Mesenchymal stem cell (in vitro differentiated cells and primary cell): ENCODE data around the gene SLC25A21.

ENCODE experiments used
- DNase-seq: peaks from one replicate; pipeline ENCODE4 v3.0.0-alpha.2; 2013
- H2AFZ ChIP-seq: one replicate; pipeline ENCODE4 v1.6.1; 2013; ENCODE audit warnings: low read depth, mild to moderate bottlenecking, control low read depth, inconsistent platforms, low read length, moderate library complexity
- H2AK5ac ChIP-seq: 2 replicates; pipeline ENCODE4 v1.6.1; 2013; ENCODE audit warnings: low read length, moderate library complexity, mild to moderate bottlenecking, inconsistent platforms; ENCODE audit not compliant: severe bottlenecking
- H2BK120ac ChIP-seq: one replicate; pipeline ENCODE4 v1.6.1; 2013; ENCODE audit warnings: low read depth, mild to moderate bottlenecking, inconsistent platforms, low read length, moderate library complexity
- H2BK12ac ChIP-seq, 2 experiments: one replicate each; pipeline ENCODE4 v1.6.1; 2013; ENCODE audit warnings: inconsistent platforms in 2 of 2, low read length in 2 of 2, mild to moderate bottlenecking in 2 of 2, moderate library complexity in 2 of 2, control low read depth in 1 of 2
- H2BK15ac ChIP-seq: one replicate; pipeline ENCODE4 v1.6.1; 2013; ENCODE audit warnings: mild to moderate bottlenecking, low read depth, inconsistent platforms; ENCODE audit not compliant: poor library complexity, severe bottlenecking
- H2BK5ac ChIP-seq: 2 replicates; pipeline ENCODE4 v1.6.1; 2013; ENCODE audit warnings: low read depth, mild to moderate bottlenecking, low read length, control low read depth, inconsistent platforms; ENCODE audit not compliant: poor library complexity, severe bottlenecking
- H3K14ac ChIP-seq, 2 experiments: one replicate each; pipeline ENCODE4 v1.6.1; 2013; ENCODE audit warnings: inconsistent platforms in 2 of 2, low read length in 2 of 2, control low read depth in 1 of 2, mild to moderate bottlenecking in 1 of 2, moderate library complexity in 1 of 2
- H3K18ac ChIP-seq, 2 experiments: one replicate each; pipeline ENCODE4 v1.6.1; 2013; ENCODE audit warnings: inconsistent platforms in 2 of 2, low read length in 2 of 2, control low read depth in 1 of 2, low read depth in 1 of 2, mild to moderate bottlenecking in 1 of 2
- H3K23ac ChIP-seq, 2 experiments: one replicate each; pipeline ENCODE4 v1.6.1; 2013; ENCODE audit warnings: inconsistent platforms in 2 of 2, low read length in 2 of 2, mild to moderate bottlenecking in 2 of 2, moderate library complexity in 2 of 2, control low read depth in 1 of 2
- H3K27ac ChIP-seq: 2 replicates; pipeline ENCODE4 v1.5.1; 2013; ENCODE audit warnings: mild to moderate bottlenecking, moderate library complexity, low read length, control low read depth, inconsistent platforms; ENCODE audit not compliant: poor library complexity, severe bottlenecking
- H3K27me3 ChIP-seq, 2 experiments: 2 replicates each; pipeline versions ENCODE4 v1.6.1 to v1.7.0; 2013; ENCODE audit warnings: low read length in 2 of 2, mild to moderate bottlenecking in 2 of 2, moderate library complexity in 2 of 2, control low read depth in 1 of 2, inconsistent platforms in 1 of 2; ENCODE audit not compliant: control insufficient read depth in 1 of 2, insufficient read depth in 1 of 2
- H3K36me3 ChIP-seq, 2 experiments: 2 replicates each; pipeline versions ENCODE4 v1.6.1 to v1.7.0; 2013; ENCODE audit warnings: low read length in 2 of 2, control low read depth in 1 of 2, inconsistent platforms in 1 of 2, low read depth in 1 of 2, mild to moderate bottlenecking in 1 of 2; ENCODE audit not compliant: insufficient read depth in 2 of 2, control insufficient read depth in 1 of 2
- H3K4ac ChIP-seq, 2 experiments: one replicate each; pipeline ENCODE4 v1.6.1; 2013; ENCODE audit warnings: inconsistent platforms in 2 of 2, low read length in 2 of 2, mild to moderate bottlenecking in 2 of 2, moderate library complexity in 2 of 2, control low read depth in 1 of 2, low read depth in 1 of 2
- H3K4me1 ChIP-seq: 2 replicates; pipeline ENCODE4 v1.6.1; 2013; ENCODE audit warnings: low read depth, low read length, control low read depth; ENCODE audit not compliant: control insufficient read depth, insufficient read depth
- H3K4me2 ChIP-seq: 2 replicates; pipeline ENCODE4 v1.6.1; 2013; ENCODE audit warnings: low read length, mild to moderate bottlenecking, inconsistent platforms; ENCODE audit not compliant: poor library complexity, severe bottlenecking
- H3K4me3 ChIP-seq, 2 experiments: 2 replicates each; pipeline versions ENCODE4 v1.5.1 to v1.7.0; 2013; ENCODE audit warnings: low read length in 2 of 2, mild to moderate bottlenecking in 2 of 2, control low read depth in 1 of 2, low read depth in 1 of 2; ENCODE audit not compliant: insufficient read depth in 1 of 2
- H3K79me1 ChIP-seq: replicated peaks from 2 replicates; pipeline ENCODE4 v1.6.1; 2013; ENCODE audit warnings: mild to moderate bottlenecking, control low read depth, low read length, inconsistent platforms; ENCODE audit not compliant: poor library complexity, severe bottlenecking
- H3K9ac ChIP-seq: 2 replicates; pipeline ENCODE4 v1.7.0; 2013; ENCODE audit warnings: mild to moderate bottlenecking, low read length, moderate library complexity
- H3K9me3 ChIP-seq: 2 replicates; pipeline ENCODE4 v1.7.0; 2013; ENCODE audit warnings: mild to moderate bottlenecking, low read length; ENCODE audit not compliant: control insufficient read depth
- H4K8ac ChIP-seq: one replicate; pipeline ENCODE4 v1.6.1; 2013; ENCODE audit warnings: inconsistent platforms, mild to moderate bottlenecking, low read length, moderate library complexity
- H4K91ac ChIP-seq: one replicate; pipeline ENCODE4 v1.6.1; 2013; ENCODE audit warnings: mild to moderate bottlenecking, low read length, inconsistent platforms
- WGBS: methylation state at CpG from one replicate; pipeline ENCODE4 v1.1.7; 2013; ENCODE audit warnings: mixed read lengths; 5-methylcytosine and 5-hydroxymethylcytosine counted together

The SLC25A21 gene

DNA sequence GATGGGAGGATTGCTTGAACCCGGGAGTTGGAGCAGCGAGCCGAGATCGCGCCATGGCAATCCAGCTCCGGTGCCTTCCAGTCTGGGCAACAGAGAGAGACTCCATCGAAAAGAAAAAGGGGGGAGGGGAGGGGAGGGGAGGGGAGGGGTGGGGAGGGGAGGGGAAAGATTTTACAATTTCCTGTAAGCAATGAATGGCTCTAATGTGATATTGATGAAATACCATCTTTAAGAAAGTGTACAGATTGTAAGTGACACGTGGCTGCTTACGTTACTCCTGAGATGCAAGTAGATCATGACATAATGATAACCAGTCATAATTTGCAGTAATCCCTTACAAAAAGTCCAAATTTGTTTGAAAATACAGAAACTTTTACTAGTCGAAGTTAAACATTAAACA, 1.4 kb downstream of the SLC25A21 start:
- no peak overlapping the region for H3K4me3 ChIP-seq
- H4K91ac ChIP-seq = no peak overlapping the region
- no peak overlapping the region for H3K9ac ChIP-seq
- no peak overlapping the region for H2BK120ac ChIP-seq
- DNase-seq = no peak
- no peak overlapping the region for H2AFZ ChIP-seq
- H3K27me3 ChIP-seq = no peaks in the 10 kb centered on the region
- H3K9me3 ChIP-seq = no peaks in the 10 kb centered on the region
- H3K14ac ChIP-seq = no peak overlapping the region
- WGBS = 57% methylated on average over 3 of the region's 10 CpGs
- H2BK12ac ChIP-seq = no peak overlapping the region
- H4K8ac ChIP-seq = peak overlapping the region; percentile 51
- H3K23ac ChIP-seq = no peak overlapping the region
- no peak overlapping the region for H2AK5ac ChIP-seq
- no peaks in the 10 kb centered on the region for H3K36me3 ChIP-seq
- H3K4me1 ChIP-seq = no peaks in the 10 kb centered on the region
- H2BK15ac ChIP-seq = no peak overlapping the region
- H3K18ac ChIP-seq = no peak overlapping the region
- no peak overlapping the region for H2BK5ac ChIP-seq
- H3K4ac ChIP-seq = no peak overlapping the region
- no peak overlapping the region for H3K27ac ChIP-seq
- no peak overlapping the region for H3K4me2 ChIP-seq
- peaks cover 3% of the 10 kb centered on the region for H3K79me1 ChIP-seq

DNA sequence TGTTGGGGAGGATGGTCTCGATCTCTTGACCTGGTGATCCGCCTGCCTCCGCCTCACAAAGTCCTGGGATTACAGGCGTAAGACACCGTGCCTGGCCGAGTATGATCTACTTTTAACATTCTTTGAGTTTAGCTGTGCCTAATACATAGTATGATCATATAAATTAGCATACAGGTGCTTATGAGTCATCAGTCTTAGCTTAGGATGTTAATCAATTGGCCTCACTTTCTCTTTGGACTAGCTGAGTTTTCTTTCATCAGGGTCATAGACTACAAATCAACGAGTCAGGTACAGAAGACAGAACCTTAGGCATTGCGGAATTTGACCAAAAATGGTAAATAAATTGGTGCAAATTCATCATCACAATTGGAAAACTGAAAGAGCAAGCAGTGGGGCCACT, 2.2 kb downstream of the SLC25A21 start:
- no peaks in the 10 kb centered on the region for H3K9me3 ChIP-seq
- no peak overlapping the region for H3K4me2 ChIP-seq
- no peak overlapping the region for H2BK15ac ChIP-seq
- no peak overlapping the region for H3K18ac ChIP-seq
- no peak overlapping the region for H3K9ac ChIP-seq
- H4K8ac ChIP-seq = no peak overlapping the region
- H3K23ac ChIP-seq = no peak overlapping the region
- H2BK5ac ChIP-seq = no peak overlapping the region
- no peak overlapping the region for H3K4me3 ChIP-seq
- no peaks in the 10 kb centered on the region for H3K36me3 ChIP-seq
- H3K27me3 ChIP-seq = no peaks in the 10 kb centered on the region
- WGBS = 98% methylated on average over 8 of the region's 8 CpGs
- H3K4me1 ChIP-seq = no peaks in the 10 kb centered on the region
- no peak overlapping the region for H3K27ac ChIP-seq
- no peak overlapping the region for H3K4ac ChIP-seq
- no peak overlapping the region for H2AK5ac ChIP-seq
- peaks cover 3% of the 10 kb centered on the region for H3K79me1 ChIP-seq
- H4K91ac ChIP-seq = no peak overlapping the region
- no peak overlapping the region for H2AFZ ChIP-seq
- no peak for DNase-seq
- H3K14ac ChIP-seq = no peak overlapping the region
- H2BK120ac ChIP-seq = no peak overlapping the region
- H2BK12ac ChIP-seq = no peak overlapping the region

DNA sequence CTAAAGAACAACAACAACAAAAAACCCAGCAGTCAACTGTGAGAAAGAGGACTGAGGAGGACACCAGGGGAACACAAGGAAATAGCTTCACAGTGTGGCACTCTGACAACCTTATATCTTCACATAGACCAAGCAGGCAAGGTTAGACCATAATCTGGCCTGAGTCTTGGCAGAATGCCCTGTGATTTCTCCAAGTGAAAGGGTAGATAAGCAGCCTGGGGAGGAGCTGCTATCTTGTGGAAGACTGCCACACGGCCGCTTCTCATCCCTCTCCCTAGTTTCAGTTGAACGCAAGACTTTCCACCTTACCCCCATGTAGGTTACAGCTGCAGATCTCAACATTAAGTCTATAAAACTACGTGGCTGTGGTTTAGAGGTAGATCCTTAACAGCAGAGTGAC, 3.7 kb downstream of the SLC25A21 start:
- Histone ChIP-seq H3K18ac (no peak overlapping the region), H2BK15ac (no peak overlapping the region), H2AK5ac (no peak overlapping the region), H3K4me3 (no peak overlapping the region), H3K27ac (no peak overlapping the region), H3K4me2 (no peak overlapping the region), H2BK120ac (no peak overlapping the region), H4K91ac (no peak overlapping the region), H3K27me3 (no peaks in the 10 kb centered on the region), H2BK5ac (no peak overlapping the region), H3K9ac (no peak overlapping the region), H2AFZ (no peak overlapping the region), H3K79me1 (peaks cover 3% of the 10 kb centered on the region), H4K8ac (no peak overlapping the region), H3K9me3 (no peaks in the 10 kb centered on the region), H3K14ac (no peak overlapping the region), H3K4me1 (no peaks in the 10 kb centered on the region), H3K4ac (no peak overlapping the region), H2BK12ac (no peak overlapping the region), H3K23ac (no peak overlapping the region), H3K36me3 (no peaks in the 10 kb centered on the region)
- 91% methylated on average over 4 of the region's 4 CpGs for WGBS
- DNase-seq = no peak

DNA sequence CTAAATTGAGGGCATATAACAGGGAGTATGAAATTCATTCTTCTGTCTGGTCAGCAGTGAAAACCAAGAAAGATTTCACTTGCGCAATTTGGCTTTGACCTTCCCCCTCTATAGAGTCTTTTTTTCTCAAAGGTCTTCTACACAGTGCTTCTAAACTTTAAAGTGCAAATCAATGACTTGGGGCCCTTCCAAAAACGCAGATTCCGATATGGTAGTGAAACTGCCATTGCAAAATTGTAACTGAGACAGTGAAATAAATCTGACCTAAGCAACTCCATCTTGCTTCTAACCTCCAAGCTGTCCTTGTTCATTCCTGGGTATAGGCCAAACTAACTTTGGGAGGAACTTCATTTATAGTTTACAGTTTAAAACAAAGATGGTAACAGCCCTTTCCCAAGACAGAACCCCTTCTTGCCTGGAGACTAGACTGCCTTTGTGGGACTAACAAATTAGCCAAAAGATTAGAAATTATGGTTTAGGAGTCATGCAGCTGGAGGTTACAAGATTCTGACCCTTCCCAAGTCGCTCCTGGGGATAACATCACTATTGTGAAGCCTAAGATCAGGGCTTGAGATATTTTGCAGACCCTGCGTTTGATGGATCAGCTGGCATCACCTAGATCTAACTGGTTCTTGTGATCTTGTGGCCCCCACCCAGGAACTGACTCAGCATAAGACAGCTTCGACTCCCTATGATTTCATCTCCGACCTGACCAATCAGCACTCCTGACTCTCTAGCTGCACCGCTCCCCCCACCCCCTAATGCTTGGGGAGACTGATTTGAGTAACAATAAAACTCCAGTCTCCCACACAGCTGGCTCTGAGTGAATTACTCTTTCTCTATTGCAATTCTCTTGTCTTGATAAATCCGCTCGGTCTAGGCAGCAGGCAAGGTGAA, 5.0 kb downstream of the SLC25A21 start:
- Histone ChIP-seq H4K8ac (no peak overlapping the region), H3K9ac (no peak overlapping the region), H3K27ac (no peak overlapping the region), H2BK120ac (no peak overlapping the region), H3K23ac (no peak overlapping the region), H3K79me1 (peaks cover under 1% of the 10 kb centered on the region), H3K4me3 (no peak overlapping the region), H3K36me3 (no peaks in the 10 kb centered on the region), H2AFZ (no peak overlapping the region), H2AK5ac (no peak overlapping the region), H3K4me2 (no peak overlapping the region), H4K91ac (no peak overlapping the region), H3K18ac (no peak overlapping the region), H3K9me3 (no peaks in the 10 kb centered on the region), H2BK15ac (no peak overlapping the region), H3K4me1 (no peaks in the 10 kb centered on the region), H3K14ac (no peak overlapping the region), H3K27me3 (no peaks in the 10 kb centered on the region), H3K4ac (no peak overlapping the region), H2BK12ac (no peak overlapping the region), H2BK5ac (no peak overlapping the region)
- 78% methylated on average over 8 of the region's 10 CpGs for WGBS
- DNase-seq = no peak
